A549 (cell line): ENCODE results near the gene CHMP6. TPM values are rescaled to one million over a fixed set of nuclear protein-coding genes. Genes with fewer than 3 reads are reported as not detected.

ENCODE experiments used
- ATAC-seq, 2 experiments: fragments of 200-7000 bp in 1 of 2; fragments of >200 bp in 1 of 2; cut with Nextera tagmentation in 1 of 2; cut with Tn5 transposase in 1 of 2; 3 replicates each; pipeline versions ENCODE4 v1.8.0 to v1.9.1; 2018 to 2020; ENCODE audit warnings: mild to moderate bottlenecking in 1 of 2, moderate library complexity in 1 of 2
- CTCF ChIA-PET: fragments of 300-600 bp; sonication (Branson Sonifier 250); formaldehyde crosslinking; extraction: SDS; loops from one replicate; lab custom pipeline; 2021; ENCODE audit warnings: antibody characterized with exemption, inconsistent platforms; lab: Yijun Ruan, JAX
- POLR2A ChIA-PET: fragments of 350-600 bp; formaldehyde crosslinking; extraction: SDS; loops from one replicate; lab custom pipeline; 2021; ENCODE audit warnings: antibody characterized with exemption, inconsistent platforms; lab: Yijun Ruan, JAX
- DNase-seq, 2 experiments: peaks; one replicate each; pipeline versions ENCODE4 v3.0.0 to v3.0.0-alpha.2; 2011 to 2016; ENCODE audit warnings: low read depth in 1 of 2, low spot score in 1 of 2
- FAIRE-seq: peaks from 2 replicates; lab custom pipeline; 2011; peaks lifted over from hg19 to GRCh38; lab: Jason Lieb, UNC
- H3K27ac ChIP-seq, 2 experiments: fragments of >200 bp; sonication (Bioruptor Twin); formaldehyde crosslinking; 3 replicates each; pipeline ENCODE4 v1.5.1; 2016 to 2017
- H3K4me1 ChIP-seq: fragments of >200 bp; sonication (Bioruptor Twin); formaldehyde crosslinking; 3 replicates; pipeline ENCODE4 v1.6.1; 2016
- H3K4me2 ChIP-seq: fragments of >200 bp; sonication (Bioruptor Twin); formaldehyde crosslinking; 3 replicates; pipeline ENCODE4 v1.6.1; 2016
- H3K4me3 ChIP-seq: fragments of >200 bp; sonication (Bioruptor Twin); formaldehyde crosslinking; 3 replicates; pipeline ENCODE4 v1.5.1; 2016
- H3K9me3 ChIP-seq: fragments of >200 bp; sonication (Bioruptor Twin); formaldehyde crosslinking; 3 replicates; pipeline ENCODE4 v1.6.1; 2016
- BHLHE40 ChIP-seq: IDR thresholded peaks from 2 replicates; pipeline ENCODE4 v1.6.1; 2012; ENCODE audit warnings: low read depth, low read length, inconsistent platforms
- CBX8 ChIP-seq: fragments of 200-600 bp; sonication (generic); IDR thresholded peaks from 2 replicates; pipeline ENCODE4 v1.6.1; 2016
- CEBPB ChIP-seq, 2 experiments: fragments of >200 bp in 1 of 2; sonication (Bioruptor Twin) in 1 of 2; formaldehyde crosslinking in 1 of 2; IDR thresholded peaks; 2 replicates each; pipeline ENCODE4 v1.6.1; 2012 to 2016
- CHD2 ChIP-seq: fragments of 150-350 bp; IDR thresholded peaks from 2 replicates; pipeline ENCODE4 v1.6.1; 2014; ENCODE audit warnings: low read length; ENCODE audit not compliant: partially characterized antibody
- EHF ChIP-seq: fragments of 250-450 bp; sonication (Bioruptor Pico); IDR thresholded peaks from 2 replicates; pipeline ENCODE4 v1.5.0; 2020; ENCODE audit warnings: mild to moderate bottlenecking
- HEYL ChIP-seq: fragments of 250-450 bp; sonication (Bioruptor Pico); IDR thresholded peaks from 2 replicates; pipeline ENCODE4 v1.8.0; 2021; ENCODE audit warnings: mild to moderate bottlenecking, moderate library complexity
- HOXA7 ChIP-seq: fragments of 250-450 bp; sonication (Bioruptor Pico); IDR thresholded peaks from 2 replicates; pipeline ENCODE4 v1.5.0; 2020; ENCODE audit warnings: mild to moderate bottlenecking, moderate library complexity
- HOXB13 ChIP-seq: fragments of 250-450 bp; sonication (Bioruptor Pico); IDR thresholded peaks from 2 replicates; pipeline ENCODE4 v1.5.0; 2020; ENCODE audit warnings: low read depth, mild to moderate bottlenecking, moderate library complexity
- JUN ChIP-seq, 2 experiments: fragments of >200 bp; sonication (Bioruptor Twin); formaldehyde crosslinking; IDR thresholded peaks; 2 replicates in 1 of 2; 3 replicates in 1 of 2; pipeline ENCODE4 v1.6.1; 2016 to 2017
- KDM1A ChIP-seq: fragments of 200-600 bp; sonication (generic); IDR thresholded peaks from 2 replicates; pipeline ENCODE4 v1.6.1; 2016; ENCODE audit warnings: low read depth, mild to moderate bottlenecking
- MAZ ChIP-seq: fragments of 150-350 bp; IDR thresholded peaks from 2 replicates; pipeline ENCODE4 v1.6.1; 2014; ENCODE audit warnings: antibody characterized with exemption, low read depth, low read length, borderline replicate concordance
- NPAS2 ChIP-seq: fragments of 250-450 bp; sonication (Bioruptor Pico); IDR thresholded peaks from 2 replicates; pipeline ENCODE4 v1.8.0; 2022; ENCODE audit warnings: mild to moderate bottlenecking, moderate library complexity, borderline replicate concordance
- NR3C1 ChIP-seq: fragments of >200 bp; sonication (Bioruptor Twin); formaldehyde crosslinking; IDR thresholded peaks from 3 replicates; pipeline ENCODE4 v1.6.1; 2017
- POLR2AphosphoS2 ChIP-seq: conservative IDR thresholded peaks from 2 replicates; pipeline ENCODE4 v1.6.1; 2012; ENCODE audit warnings: low read length, improper control_type of control experiment, inconsistent platforms
- RARB ChIP-seq: fragments of 250-450 bp; sonication (Bioruptor Pico); IDR thresholded peaks from 2 replicates; pipeline ENCODE4 v1.8.0; 2021; ENCODE audit warnings: mild to moderate bottlenecking, moderate library complexity
- RNF2 ChIP-seq: fragments of 200-600 bp; sonication (generic); IDR thresholded peaks from 2 replicates; pipeline ENCODE4 v1.6.1; 2016; ENCODE audit warnings: low read depth, mild to moderate bottlenecking, antibody characterized with exemption, moderate library complexity, borderline replicate concordance
- TFCP2L1 ChIP-seq: fragments of 250-450 bp; sonication (Bioruptor Pico); IDR thresholded peaks from 2 replicates; pipeline ENCODE4 v1.5.0; 2021; ENCODE audit warnings: mild to moderate bottlenecking
- TP53 ChIP-seq: fragments of 250-450 bp; sonication (Bioruptor Pico); IDR thresholded peaks from 2 replicates; pipeline ENCODE4 v1.5.0; 2021; ENCODE audit warnings: mild to moderate bottlenecking, moderate library complexity
- ZC3H11A ChIP-seq: fragments of 450-650 bp; IDR thresholded peaks from 2 replicates; pipeline ENCODE4 v1.6.1; 2014; ENCODE audit warnings: antibody characterized with exemption, mild to moderate bottlenecking
- ZFP36 ChIP-seq: fragments of 450-650 bp; IDR thresholded peaks from 2 replicates; pipeline ENCODE4 v1.6.1; 2014; ENCODE audit warnings: borderline replicate concordance; ENCODE audit not compliant: partially characterized antibody
- WGBS: methylation state at CpG from one replicate; pipeline ENCODE4 v1.1.6; 2017; ENCODE audit errors: missing lambda C conversion rate; 5-methylcytosine and 5-hydroxymethylcytosine counted together
- polyA plus RNA-seq, 4 experiments: library from polyadenylated mRNA; depleted of rRNA in 3 of 4; stranded (reverse); fragments of >200 nt; fragmentation: RNase III in 1 of 4; extraction: RNeasy Plus Mini Kit Qiagen cat#74134 plus additional on column Dnase treatment in 1 of 4; gene quantifications; 2 replicates in 3 of 4; 3 replicates in 1 of 4; pipeline ENCODE4 v1.2.3, GENCODE V29; 2011 to 2017
- TF ChIP-seq, protein P1 (sequence below): fragments of >200 bp; sonication (Bioruptor Twin); formaldehyde crosslinking; IDR thresholded peaks from 2 replicates; pipeline ENCODE4 v1.6.1; 2016
- TF ChIP-seq, protein P2 (sequence below): IDR thresholded peaks from 2 replicates; pipeline ENCODE4 v1.6.1; 2012; ENCODE audit warnings: low read depth, borderline replicate concordance
- TF ChIP-seq, protein P3 (sequence below): IDR thresholded peaks from 2 replicates; pipeline ENCODE4 v1.6.1; 2012
- TF ChIP-seq, protein P4 (sequence below): IDR thresholded peaks from 2 replicates; pipeline ENCODE4 v1.6.1; 2012
- TF ChIP-seq, protein P5 (sequence below): fragments of >200 bp; sonication (Bioruptor Twin); formaldehyde crosslinking; IDR thresholded peaks from 3 replicates; pipeline ENCODE4 v1.6.1; 2016
- TF ChIP-seq, protein P6 (sequence below): fragments of >200 bp; sonication (Bioruptor Twin); formaldehyde crosslinking; IDR thresholded peaks from 3 replicates; pipeline ENCODE4 v1.5.1; 2016
- TF ChIP-seq, protein P7 (sequence below): fragments of 200-600 bp; sonication (generic); IDR thresholded peaks from 2 replicates; pipeline ENCODE4 v1.6.1; 2016; ENCODE audit warnings: antibody characterized with exemption, mild to moderate bottlenecking, moderate library complexity

The CHMP6 gene
- polyA plus RNA-seq, 2 of the 4 experiments (the other 2 are of a cell fraction), result 28.9 to 30.8 TPM

DNA sequence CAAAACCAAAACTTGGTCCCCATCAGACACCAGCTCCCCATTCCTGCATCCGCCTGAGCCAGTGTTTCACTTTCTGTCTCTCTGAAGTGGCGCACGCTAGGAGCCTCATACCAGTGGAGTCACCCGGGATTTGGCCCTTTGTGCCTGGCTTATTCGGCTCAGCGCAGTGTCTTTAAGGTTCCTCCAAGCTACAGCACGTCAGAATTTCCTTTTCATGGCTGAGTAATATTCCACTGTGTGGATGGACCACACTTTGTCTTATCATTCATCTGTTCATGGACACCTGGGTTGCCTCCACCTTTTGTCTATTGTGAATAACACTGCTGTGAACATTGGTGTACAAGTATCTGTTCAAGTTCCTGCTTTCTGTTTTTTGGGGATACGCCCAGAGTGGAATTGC lies 45.2 kb upstream of the CHMP6 start:
- POLR2A ChIA-PET, result no interaction called here
- DNase-seq, result no peak
- ATAC-seq, result no peak
- CTCF ChIA-PET, result interaction anchor here (1.0 kb wide), 1 partner anchor 21 kb away, joined by 3 read pairs; no protein-coding TSS in a partner anchor
- H3K27ac ChIP-seq, result no peak overlapping the region
- H3K4me3 ChIP-seq, result no peak overlapping the region
- TF ChIP-seq, protein P1, sequence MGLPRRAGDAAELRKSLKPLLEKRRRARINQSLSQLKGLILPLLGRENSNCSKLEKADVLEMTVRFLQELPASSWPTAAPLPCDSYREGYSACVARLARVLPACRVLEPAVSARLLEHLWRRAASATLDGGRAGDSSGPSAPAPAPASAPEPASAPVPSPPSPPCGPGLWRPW, result no peak
- TF ChIP-seq HEYL (CRISPR knock-in tag) (no peak), NPAS2 (no peak), RARB (CRISPR knock-in tag) (no peak), EHF (CRISPR knock-in tag) (no peak), ZC3H11A (no peak), ZFP36 (no peak), CBX8 (no peak), TFCP2L1 (no peak), HOXB13 (CRISPR knock-in tag) (no peak), JUN (IDR thresholded peaks at IDR 0.05) (no peak), CHD2 (no peak), RNF2 (no peak), HOXA7 (no peak)
- TF ChIP-seq, protein P2, sequence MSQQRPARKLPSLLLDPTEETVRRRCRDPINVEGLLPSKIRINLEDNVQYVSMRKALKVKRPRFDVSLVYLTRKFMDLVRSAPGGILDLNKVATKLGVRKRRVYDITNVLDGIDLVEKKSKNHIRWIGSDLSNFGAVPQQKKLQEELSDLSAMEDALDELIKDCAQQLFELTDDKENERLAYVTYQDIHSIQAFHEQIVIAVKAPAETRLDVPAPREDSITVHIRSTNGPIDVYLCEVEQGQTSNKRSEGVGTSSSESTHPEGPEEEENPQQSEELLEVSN, result no peak
- TF ChIP-seq, protein P3, sequence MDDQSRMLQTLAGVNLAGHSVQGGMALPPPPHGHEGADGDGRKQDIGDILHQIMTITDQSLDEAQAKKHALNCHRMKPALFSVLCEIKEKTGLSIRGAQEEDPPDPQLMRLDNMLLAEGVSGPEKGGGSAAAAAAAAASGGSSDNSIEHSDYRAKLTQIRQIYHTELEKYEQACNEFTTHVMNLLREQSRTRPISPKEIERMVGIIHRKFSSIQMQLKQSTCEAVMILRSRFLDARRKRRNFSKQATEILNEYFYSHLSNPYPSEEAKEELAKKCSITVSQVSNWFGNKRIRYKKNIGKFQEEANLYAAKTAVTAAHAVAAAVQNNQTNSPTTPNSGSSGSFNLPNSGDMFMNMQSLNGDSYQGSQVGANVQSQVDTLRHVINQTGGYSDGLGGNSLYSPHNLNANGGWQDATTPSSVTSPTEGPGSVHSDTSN, result no peak
- TF ChIP-seq, protein P4, sequence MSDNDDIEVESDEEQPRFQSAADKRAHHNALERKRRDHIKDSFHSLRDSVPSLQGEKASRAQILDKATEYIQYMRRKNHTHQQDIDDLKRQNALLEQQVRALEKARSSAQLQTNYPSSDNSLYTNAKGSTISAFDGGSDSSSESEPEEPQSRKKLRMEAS, result no peak
- TF ChIP-seq, protein P5, sequence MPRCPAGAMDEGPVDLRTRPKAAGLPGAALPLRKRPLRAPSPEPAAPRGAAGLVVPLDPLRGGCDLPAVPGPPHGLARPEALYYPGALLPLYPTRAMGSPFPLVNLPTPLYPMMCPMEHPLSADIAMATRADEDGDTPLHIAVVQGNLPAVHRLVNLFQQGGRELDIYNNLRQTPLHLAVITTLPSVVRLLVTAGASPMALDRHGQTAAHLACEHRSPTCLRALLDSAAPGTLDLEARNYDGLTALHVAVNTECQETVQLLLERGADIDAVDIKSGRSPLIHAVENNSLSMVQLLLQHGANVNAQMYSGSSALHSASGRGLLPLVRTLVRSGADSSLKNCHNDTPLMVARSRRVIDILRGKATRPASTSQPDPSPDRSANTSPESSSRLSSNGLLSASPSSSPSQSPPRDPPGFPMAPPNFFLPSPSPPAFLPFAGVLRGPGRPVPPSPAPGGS, result no peak
- TF ChIP-seq, protein P6, sequence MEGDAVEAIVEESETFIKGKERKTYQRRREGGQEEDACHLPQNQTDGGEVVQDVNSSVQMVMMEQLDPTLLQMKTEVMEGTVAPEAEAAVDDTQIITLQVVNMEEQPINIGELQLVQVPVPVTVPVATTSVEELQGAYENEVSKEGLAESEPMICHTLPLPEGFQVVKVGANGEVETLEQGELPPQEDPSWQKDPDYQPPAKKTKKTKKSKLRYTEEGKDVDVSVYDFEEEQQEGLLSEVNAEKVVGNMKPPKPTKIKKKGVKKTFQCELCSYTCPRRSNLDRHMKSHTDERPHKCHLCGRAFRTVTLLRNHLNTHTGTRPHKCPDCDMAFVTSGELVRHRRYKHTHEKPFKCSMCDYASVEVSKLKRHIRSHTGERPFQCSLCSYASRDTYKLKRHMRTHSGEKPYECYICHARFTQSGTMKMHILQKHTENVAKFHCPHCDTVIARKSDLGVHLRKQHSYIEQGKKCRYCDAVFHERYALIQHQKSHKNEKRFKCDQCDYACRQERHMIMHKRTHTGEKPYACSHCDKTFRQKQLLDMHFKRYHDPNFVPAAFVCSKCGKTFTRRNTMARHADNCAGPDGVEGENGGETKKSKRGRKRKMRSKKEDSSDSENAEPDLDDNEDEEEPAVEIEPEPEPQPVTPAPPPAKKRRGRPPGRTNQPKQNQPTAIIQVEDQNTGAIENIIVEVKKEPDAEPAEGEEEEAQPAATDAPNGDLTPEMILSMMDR, result no peak
- 91% methylated on average over 8 of the region's 8 CpGs for WGBS
- no peak for FAIRE-seq
- H3K9me3 ChIP-seq, result no peaks in the 10 kb centered on the region
- no peaks in the 10 kb centered on the region for H3K4me1 ChIP-seq
- H3K4me2 ChIP-seq, result no peak overlapping the region

DNA sequence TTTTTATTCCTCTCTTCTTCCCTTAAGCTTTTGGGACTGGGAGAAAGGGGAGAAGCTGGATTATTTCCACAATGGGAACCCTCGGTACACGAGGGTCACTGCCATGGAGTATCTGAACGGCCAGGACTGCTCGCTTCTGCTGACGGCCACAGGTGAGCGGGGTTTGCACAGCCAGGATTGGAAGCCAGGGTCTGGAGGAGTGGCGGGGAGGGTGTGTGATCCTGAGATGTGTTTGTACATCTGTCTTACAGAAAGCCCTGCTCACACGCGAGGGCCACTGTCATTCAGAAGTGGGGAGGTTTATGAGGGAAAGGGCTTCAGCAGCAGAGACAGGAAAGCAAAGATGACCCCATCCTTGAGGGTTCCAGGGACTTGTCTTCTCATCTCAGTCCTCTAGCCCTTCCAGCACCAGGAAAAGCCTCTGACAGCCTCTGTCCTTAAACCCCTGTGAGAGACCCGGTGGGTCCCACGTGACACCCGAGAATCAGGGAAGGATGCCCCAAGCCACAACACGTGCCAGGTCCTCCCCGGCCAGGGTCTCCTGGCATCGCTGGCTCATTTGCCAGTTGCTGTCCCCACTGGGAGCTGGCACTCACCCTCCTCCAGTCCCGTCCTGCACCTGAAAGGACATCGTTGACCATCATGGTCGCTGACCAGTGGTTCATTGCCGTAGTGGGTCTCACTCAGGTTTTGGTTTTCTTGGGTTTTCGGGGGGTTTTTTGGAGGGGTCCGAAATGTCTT lies 44.3 kb upstream of the CHMP6 start:
- Histone ChIP-seq H3K9me3 (no peaks in the 10 kb centered on the region), H3K4me2 (no peak overlapping the region), H3K4me3 (no peak overlapping the region), H3K4me1 (no peaks in the 10 kb centered on the region), H3K27ac (no peak overlapping the region)
- ChIA-PET POLR2A (no interaction called here), CTCF (interaction anchor here (1.0 kb wide), 1 partner anchor 20 kb away, joined by 3 read pairs; no protein-coding TSS in a partner anchor)
- DNase-seq, result no peak
- ATAC-seq, result no peak
- no peak for FAIRE-seq
- 86% methylated on average over 21 of the region's 21 CpGs for whole genome bisulfite sequencing
- TF ChIP-seq NR3C1 (no peak), BHLHE40 (no peak), TP53 (CRISPR knock-in tag) (no peak), KDM1A (no peak), POLR2AphosphoS2 (no peak), MAZ (no peak), CEBPB (IDR thresholded peaks at IDR 0.05) (no peak)
- TF ChIP-seq, protein P5, result no peak
- TF ChIP-seq, protein P7, sequence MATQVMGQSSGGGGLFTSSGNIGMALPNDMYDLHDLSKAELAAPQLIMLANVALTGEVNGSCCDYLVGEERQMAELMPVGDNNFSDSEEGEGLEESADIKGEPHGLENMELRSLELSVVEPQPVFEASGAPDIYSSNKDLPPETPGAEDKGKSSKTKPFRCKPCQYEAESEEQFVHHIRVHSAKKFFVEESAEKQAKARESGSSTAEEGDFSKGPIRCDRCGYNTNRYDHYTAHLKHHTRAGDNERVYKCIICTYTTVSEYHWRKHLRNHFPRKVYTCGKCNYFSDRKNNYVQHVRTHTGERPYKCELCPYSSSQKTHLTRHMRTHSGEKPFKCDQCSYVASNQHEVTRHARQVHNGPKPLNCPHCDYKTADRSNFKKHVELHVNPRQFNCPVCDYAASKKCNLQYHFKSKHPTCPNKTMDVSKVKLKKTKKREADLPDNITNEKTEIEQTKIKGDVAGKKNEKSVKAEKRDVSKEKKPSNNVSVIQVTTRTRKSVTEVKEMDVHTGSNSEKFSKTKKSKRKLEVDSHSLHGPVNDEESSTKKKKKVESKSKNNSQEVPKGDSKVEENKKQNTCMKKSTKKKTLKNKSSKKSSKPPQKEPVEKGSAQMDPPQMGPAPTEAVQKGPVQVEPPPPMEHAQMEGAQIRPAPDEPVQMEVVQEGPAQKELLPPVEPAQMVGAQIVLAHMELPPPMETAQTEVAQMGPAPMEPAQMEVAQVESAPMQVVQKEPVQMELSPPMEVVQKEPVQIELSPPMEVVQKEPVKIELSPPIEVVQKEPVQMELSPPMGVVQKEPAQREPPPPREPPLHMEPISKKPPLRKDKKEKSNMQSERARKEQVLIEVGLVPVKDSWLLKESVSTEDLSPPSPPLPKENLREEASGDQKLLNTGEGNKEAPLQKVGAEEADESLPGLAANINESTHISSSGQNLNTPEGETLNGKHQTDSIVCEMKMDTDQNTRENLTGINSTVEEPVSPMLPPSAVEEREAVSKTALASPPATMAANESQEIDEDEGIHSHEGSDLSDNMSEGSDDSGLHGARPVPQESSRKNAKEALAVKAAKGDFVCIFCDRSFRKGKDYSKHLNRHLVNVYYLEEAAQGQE, result no peak
- TF ChIP-seq, protein P4, result no peak
